Osteocyte (in vitro differentiated cells): ENCODE data around the gene SRGAP2B. TPM values are rescaled to one million over a fixed set of nuclear protein-coding genes. Genes with fewer than 3 reads are reported as not detected.
"Not testable (repeated sequence)": the region's sequence is repeated elsewhere in the genome, so short reads cannot be mapped to it uniquely, and the experiment has no call there.

Source experiments
- DNase-seq: peaks from one replicate; pipeline ENCODE4 v3.0.0; 2021; ENCODE audit warnings: mixed read lengths; ENCODE audit not compliant: unreplicated experiment; ENCODE audit errors: extremely low spot score
- H3K27ac Mint-ChIP-seq: one replicate; pipeline ENCODE4 v1.8.0; 2021; ENCODE audit warnings: mild to moderate bottlenecking, mixed read lengths; ENCODE audit not compliant: unreplicated experiment
- H3K27me3 Mint-ChIP-seq: one replicate; pipeline ENCODE4 v1.8.0; 2021; ENCODE audit warnings: mixed read lengths; ENCODE audit not compliant: unreplicated experiment
- H3K36me3 Mint-ChIP-seq: one replicate; pipeline ENCODE4 v1.8.0; 2021; ENCODE audit warnings: mixed read lengths; ENCODE audit not compliant: unreplicated experiment
- H3K4me1 Mint-ChIP-seq: one replicate; pipeline ENCODE4 v1.8.0; 2021; ENCODE audit warnings: mixed read lengths; ENCODE audit not compliant: unreplicated experiment
- H3K4me3 Mint-ChIP-seq: one replicate; pipeline ENCODE4 v1.8.0; 2021; ENCODE audit warnings: mild to moderate bottlenecking, moderate library complexity, mixed read lengths; ENCODE audit not compliant: unreplicated experiment
- H3K9me3 Mint-ChIP-seq: one replicate; pipeline ENCODE4 v1.8.0; 2021; ENCODE audit warnings: mixed read lengths; ENCODE audit not compliant: unreplicated experiment
- total RNA-seq: library from RNA; stranded (reverse); gene quantifications from 2 replicates; pipeline ENCODE4 v1.2.1, GENCODE V29; 2021

Gene SRGAP2B
- total RNA-seq, 1 donor from 2014 or later, result 44.7 TPM

DNA sequence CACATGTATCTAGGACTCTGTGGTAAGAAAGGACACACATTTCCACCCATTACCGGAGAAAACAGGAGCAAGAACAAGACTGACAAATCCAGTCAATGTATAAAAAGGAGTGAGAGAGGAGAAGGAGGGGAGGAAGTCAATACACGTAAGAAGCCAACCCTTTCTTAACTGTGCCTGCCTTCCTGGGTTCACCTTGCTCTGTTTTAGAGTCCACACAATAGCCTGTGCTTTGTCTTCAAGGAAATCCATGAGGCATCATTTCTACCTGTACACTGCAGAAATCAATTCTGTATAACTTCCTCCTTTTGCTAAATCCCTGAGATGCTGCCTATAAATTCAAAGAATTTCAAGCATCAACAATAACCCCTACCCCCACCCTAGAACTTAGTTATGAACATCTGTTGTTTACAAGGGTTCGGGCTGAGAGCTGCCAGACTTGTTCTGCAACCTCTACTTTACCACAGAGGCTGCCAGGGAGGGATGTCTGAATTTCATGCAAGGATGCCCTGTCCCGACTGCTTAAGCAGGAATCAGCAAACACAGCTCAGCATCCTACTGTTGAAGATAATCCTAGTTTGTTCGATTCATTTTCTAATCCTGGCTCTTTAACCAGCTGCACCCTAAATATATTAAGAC lies 115.0 kb downstream of the SRGAP2B start:
- H3K9me3 Mint-ChIP-seq, H3K36me3 Mint-ChIP-seq, DNase-seq, H3K4me1 Mint-ChIP-seq, H3K27ac Mint-ChIP-seq, H3K27me3 Mint-ChIP-seq, H3K4me3 Mint-ChIP-seq: not testable (repeated sequence)

DNA sequence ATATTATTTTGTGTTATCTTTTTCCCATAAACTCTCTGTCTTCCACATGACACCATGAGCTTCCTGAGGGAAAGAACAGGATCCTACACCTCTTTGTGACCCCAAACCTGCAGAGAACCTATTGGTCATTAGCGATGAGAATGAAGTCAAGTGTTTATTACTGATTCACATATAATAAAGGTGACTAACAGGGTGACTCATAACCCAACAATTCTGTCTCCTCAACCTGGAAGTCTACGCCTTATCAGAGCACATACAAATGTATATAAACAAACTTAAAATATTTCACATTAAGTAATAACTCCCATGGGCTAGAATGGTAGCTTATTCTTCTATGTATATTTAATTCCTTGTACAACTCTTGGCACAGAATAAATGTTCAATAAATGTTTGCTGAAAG lies 117.3 kb downstream of the SRGAP2B start:
- not testable (repeated sequence) for H3K9me3 Mint-ChIP-seq, DNase-seq, H3K27ac Mint-ChIP-seq

DNA sequence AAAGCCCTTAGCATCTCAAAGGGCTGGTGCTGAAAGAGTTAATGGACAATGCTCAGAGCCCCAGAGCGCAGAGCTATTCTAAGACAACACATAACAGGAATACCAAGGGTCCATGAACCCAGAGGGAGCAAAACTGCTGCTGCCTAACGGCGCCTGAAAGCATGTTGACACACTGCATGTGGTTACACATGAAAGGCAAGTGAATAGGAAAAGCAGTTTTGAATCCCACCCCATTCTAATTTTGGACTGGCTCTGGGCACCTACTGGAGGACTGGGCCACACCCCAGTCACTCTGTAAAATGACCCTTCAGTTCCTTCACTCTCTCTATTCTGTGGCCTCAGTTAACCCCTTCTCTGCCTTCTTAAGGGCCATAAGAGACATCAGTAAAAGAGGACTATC lies 123.2 kb downstream of the SRGAP2B start:
- H3K4me3 Mint-ChIP-seq, H3K4me1 Mint-ChIP-seq, H3K9me3 Mint-ChIP-seq, H3K36me3 Mint-ChIP-seq, H3K27ac Mint-ChIP-seq, DNase-seq, H3K27me3 Mint-ChIP-seq: not testable (repeated sequence)

More for the DNA sequence above, 117.3 kb downstream of the SRGAP2B start:
- H3K36me3 Mint-ChIP-seq, H3K27me3 Mint-ChIP-seq, H3K4me3 Mint-ChIP-seq, H3K4me1 Mint-ChIP-seq: not testable (repeated sequence)

DNA sequence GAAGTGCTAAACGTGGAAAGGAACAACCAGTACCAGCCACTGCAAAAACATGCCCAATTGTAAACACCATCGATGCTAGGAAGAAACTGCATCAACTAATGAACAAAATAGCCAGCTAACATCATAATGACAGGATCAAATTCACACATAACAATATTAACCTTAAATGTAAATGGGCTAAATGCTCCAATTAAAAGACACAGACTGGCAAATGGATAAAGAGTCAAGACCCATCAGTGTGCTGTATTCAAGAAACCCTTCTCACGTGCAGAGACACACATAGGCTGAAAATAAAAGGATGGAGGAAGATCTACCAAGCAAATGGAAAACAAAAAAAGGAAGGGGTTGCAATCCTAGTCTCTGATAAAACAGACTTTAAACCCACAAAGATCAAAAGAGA lies 128.6 kb downstream of the SRGAP2B start:
- not testable (repeated sequence) for H3K9me3 Mint-ChIP-seq, H3K4me3 Mint-ChIP-seq, H3K27me3 Mint-ChIP-seq, DNase-seq, H3K36me3 Mint-ChIP-seq, H3K27ac Mint-ChIP-seq, H3K4me1 Mint-ChIP-seq

DNA sequence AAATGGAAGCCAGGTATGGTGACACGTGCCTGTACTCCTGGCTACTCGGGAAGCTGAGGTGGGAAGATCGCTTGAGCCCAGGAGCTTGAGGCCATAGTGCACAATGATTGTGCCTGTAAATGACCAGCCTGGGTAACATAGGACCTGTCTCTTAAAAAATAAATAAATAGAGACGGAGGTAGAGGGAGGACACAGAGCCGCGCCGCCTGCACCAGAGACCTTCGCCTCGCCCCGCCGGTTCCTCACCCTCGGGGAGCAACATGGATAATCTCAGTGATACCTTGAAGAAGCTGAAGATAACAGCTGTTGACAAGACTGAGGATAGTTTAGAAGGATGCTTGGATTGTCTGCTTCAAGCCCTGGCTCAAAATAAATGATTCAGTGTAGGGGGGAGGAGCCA lies 130.4 kb downstream of the SRGAP2B start:
- H3K9me3 Mint-ChIP-seq, H3K36me3 Mint-ChIP-seq: not testable (repeated sequence)

DNA sequence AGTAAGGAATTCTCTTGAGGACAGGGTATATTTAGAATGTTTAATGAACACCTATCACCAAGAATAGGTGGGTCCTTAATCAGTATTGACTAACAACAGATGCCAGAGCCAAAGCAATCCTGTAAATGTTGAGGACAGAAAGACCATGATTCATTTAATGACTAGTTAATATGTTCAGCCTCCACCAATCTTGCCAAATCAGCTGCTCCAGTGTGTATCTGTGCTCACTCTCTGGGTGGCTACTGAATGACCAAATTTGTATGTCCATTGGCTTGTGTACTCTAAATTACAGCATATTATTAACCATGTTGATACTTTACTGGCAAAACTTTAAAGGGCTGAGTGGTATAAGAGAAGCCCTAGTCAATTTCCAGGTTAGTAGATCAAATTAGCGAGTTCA lies 130.9 kb downstream of the SRGAP2B start:
- not testable (repeated sequence) for H3K4me3 Mint-ChIP-seq, H3K27me3 Mint-ChIP-seq, H3K4me1 Mint-ChIP-seq, H3K9me3 Mint-ChIP-seq, H3K27ac Mint-ChIP-seq, H3K36me3 Mint-ChIP-seq, DNase-seq

More for the DNA sequence above, 130.4 kb downstream of the SRGAP2B start:
- not testable (repeated sequence) for H3K27ac Mint-ChIP-seq, H3K4me1 Mint-ChIP-seq, H3K4me3 Mint-ChIP-seq, H3K27me3 Mint-ChIP-seq, DNase-seq

DNA sequence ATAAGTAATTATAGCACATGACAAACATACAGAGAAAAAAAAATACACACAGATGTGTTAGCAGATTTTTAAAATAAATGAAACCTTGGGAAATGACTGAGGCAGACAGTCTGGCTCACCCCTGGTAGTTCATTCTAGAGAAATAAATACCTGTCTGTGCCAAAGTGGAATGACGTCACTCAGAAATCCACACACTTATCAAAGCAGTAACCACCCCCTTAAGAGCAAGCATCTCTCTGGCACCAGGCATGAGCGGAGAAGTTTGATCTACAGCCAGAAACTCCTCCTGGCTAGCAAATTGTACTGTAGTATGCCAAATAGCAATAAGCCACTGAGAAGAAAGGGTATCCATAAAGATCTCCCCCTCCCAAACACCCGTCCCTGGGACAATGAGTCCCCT lies 131.6 kb downstream of the SRGAP2B start:
- not testable (repeated sequence) for H3K4me3 Mint-ChIP-seq, H3K4me1 Mint-ChIP-seq, H3K27ac Mint-ChIP-seq, H3K27me3 Mint-ChIP-seq, H3K36me3 Mint-ChIP-seq, H3K9me3 Mint-ChIP-seq, DNase-seq

DNA sequence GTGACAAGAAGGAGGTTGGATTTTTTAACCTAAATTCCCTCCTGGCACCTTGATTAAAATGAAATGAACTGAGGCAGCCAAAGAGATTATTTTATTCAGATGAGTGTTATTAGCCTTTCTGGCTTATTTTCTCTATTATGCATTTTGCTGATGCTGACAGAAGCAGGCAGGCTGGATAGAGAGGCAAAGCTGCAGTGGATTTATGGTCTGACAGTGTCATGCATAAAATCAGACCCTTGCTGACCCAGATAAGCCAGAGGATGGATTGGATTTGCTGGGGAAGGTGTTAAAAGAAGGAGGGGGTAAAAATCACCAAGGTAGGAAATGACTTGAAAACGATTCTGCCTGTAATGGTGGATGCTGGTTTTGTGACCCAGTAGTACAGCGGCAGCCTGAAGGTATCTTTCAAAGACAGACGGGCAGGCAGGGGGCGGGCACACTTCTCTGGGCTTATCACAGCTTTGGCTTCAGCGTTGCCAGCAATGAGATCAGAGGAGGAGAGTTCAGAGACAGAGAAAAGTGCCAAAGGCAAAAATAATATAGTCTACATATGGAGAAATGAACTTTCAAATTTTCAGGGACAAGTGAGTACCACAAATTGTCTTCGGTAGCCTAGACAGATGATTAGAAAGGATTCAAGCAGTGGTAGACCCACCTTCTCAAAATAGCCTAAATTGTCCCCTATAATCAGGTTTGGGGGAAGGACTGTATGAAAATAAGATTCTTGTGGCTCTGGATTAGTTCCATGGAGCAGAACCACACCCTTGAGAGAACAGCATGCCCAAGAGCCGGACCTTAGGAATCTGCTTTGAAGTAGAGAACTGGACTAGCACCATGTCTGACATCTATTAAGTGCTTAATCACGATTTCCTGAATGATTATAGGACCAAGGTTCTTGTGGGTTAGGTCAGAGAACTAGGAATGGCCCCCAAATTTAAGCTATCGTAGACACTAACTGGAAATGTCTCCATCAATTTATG lies 133.2 kb downstream of the SRGAP2B start:
- DNase-seq, H3K4me1 Mint-ChIP-seq, H3K9me3 Mint-ChIP-seq, H3K36me3 Mint-ChIP-seq, H3K27me3 Mint-ChIP-seq, H3K27ac Mint-ChIP-seq, H3K4me3 Mint-ChIP-seq: not testable (repeated sequence)

DNA sequence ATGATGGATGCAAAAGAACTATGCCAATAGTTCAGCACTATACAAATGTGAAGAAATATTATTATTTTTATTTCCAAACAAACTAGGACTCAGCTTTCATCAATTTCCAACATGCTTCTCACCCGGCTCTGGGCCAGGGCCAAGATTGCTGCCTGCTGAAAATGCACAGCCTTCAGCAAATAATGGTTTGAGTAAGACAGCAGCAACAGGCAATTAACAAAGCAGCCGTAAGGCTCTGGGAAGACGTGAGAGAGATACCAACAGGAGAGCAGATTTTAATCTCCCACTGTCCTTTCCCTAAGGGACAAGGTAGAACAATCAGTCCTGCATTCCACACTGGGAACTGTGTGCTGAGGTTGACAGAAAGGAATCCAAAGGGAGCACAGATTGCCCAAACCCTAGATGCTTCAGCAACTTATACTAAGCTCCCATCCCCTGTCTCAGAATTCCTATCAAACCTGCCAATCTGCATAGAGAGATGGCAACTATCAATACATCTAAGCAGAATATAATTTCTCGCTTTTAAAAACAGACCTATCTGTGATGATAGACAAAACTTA lies 134.1 kb downstream of the SRGAP2B start:
- not testable (repeated sequence) for H3K36me3 Mint-ChIP-seq, H3K4me1 Mint-ChIP-seq, H3K27me3 Mint-ChIP-seq, H3K27ac Mint-ChIP-seq, DNase-seq, H3K9me3 Mint-ChIP-seq, H3K4me3 Mint-ChIP-seq

DNA sequence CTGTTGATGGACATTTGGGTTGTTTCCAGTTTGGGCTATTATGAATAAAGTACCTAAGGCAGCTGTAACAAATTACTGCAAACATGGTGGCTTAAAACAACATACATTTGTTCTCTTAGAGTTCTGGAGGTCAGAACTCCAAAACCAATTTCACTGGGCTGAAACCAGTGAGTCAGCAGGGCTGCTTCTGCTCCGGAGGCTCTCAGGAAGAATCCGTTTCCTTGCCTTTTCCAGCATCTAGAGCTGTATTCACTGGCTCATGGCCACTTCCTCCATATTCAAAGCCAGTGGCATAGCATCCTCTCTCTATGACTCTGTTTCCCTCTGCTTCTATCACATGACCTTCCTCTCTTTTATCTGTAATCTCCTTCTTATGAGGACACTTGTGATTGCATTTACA lies 146.7 kb downstream of the SRGAP2B start:
- H3K36me3 Mint-ChIP-seq, H3K27me3 Mint-ChIP-seq, H3K9me3 Mint-ChIP-seq, H3K27ac Mint-ChIP-seq, H3K4me3 Mint-ChIP-seq, H3K4me1 Mint-ChIP-seq, DNase-seq: not testable (repeated sequence)

DNA sequence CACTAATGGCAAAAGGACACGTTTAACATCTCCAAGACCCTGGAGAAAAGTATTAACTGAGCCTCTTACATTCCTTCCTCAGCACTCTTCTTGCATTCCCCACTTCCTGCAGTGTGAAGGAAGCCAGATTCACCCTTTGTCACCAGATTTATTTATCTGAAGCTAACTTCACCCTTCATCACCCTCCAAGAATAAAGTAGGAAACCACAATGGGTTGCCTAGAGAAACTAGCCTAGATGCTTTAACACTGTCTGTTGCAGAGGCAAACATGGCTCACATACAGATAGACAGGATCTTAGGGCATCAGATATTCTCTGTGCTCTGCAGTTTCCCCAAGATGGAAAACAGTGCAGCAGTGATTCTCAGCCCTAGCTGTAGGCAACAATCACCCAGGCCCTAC lies 147.6 kb downstream of the SRGAP2B start:
- H3K4me3 Mint-ChIP-seq, H3K36me3 Mint-ChIP-seq, H3K27ac Mint-ChIP-seq, H3K27me3 Mint-ChIP-seq, DNase-seq, H3K9me3 Mint-ChIP-seq, H3K4me1 Mint-ChIP-seq: not testable (repeated sequence)
